ENCODE data around the gene KCNQ2. TPM values are rescaled to one million over a fixed set of nuclear protein-coding genes. Genes with fewer than 3 reads are reported as not detected.

Gene KCNQ2
- total and polyA plus RNA-seq, 10 donors, result 0.13 to 3.5 (median 0.45) TPM; not detected in 2

- TF ChIP-seq CTCF (IDR thresholded peaks at IDR 0.05 in 8 of 11, conservative IDR thresholded peaks at IDR 0.05 in 3 of 11), result no peak
- TF ChIP-seq POLR2AphosphoS5 (IDR thresholded peaks at IDR 0.05), result no peak
- no peak for TF ChIP-seq POLR2A (IDR thresholded peaks at IDR 0.05)
- Histone ChIP-seq H3K27ac (no peak overlapping the region), H3K4me3 (no peak overlapping the region), H3K9me3 (no peaks in the 10 kb centered on the region), H3K4me1 (peaks cover 5 to 42% (median 30%) of the 10 kb centered on the region in 6 donors), H3K27me3 (replicated peaks in 1 of 7) (peaks cover 0 to 78% (median 38%) of the 10 kb centered on the region in 7 donors), H3K36me3 (no peaks in the 10 kb centered on the region)
- no peak for DNase-seq
- intact Hi-C loops (cut with DNase I; ENCODE audit: low total_unique reads), result no loop called here
- WGBS, 5 donors, result 62 to 73% (median 65%) methylated on average over 8 to 20 of the region's 20 CpGs
Measured at GRCh38 chr20:63497138-63497945, 24.9 kb upstream of the KCNQ2 start.

- TF ChIP-seq POLR2A (IDR thresholded peaks at IDR 0.05), result no peak
- no peak for TF ChIP-seq POLR2AphosphoS5 (IDR thresholded peaks at IDR 0.05)
- no peak for TF ChIP-seq CTCF (IDR thresholded peaks at IDR 0.05 in 8 of 11, conservative IDR thresholded peaks at IDR 0.05 in 3 of 11)
- H3K36me3 ChIP-seq, result no peaks in the 10 kb centered on the region
- no peak for DNase-seq
- H3K4me3 ChIP-seq, result peak overlapping the region in 6 of 8 donors; percentile 10 to 60 (median 24)
- 60 to 84% (median 66%) methylated on average over 7 to 16 of the region's 16 CpGs for WGBS, 5 donors
- H3K9me3 ChIP-seq, result no peaks in the 10 kb centered on the region
- H3K4me1 ChIP-seq, result peaks cover 5 to 42% (median 30%) of the 10 kb centered on the region in 6 donors
- H3K27ac ChIP-seq, result no peak overlapping the region
- peaks cover 0 to 71% (median 38%) of the 10 kb centered on the region in 7 donors for H3K27me3 ChIP-seq (replicated peaks in 1 of 7)
- intact Hi-C loops (cut with DNase I; ENCODE audit: low total_unique reads), result no loop called here
Measured at GRCh38 chr20:63496596-63497120, 24.2 kb upstream of the KCNQ2 start.

GRCh38 chr20:63495741-63496595, 23.5 kb upstream of the KCNQ2 start:
- H3K27me3 ChIP-seq (replicated peaks in 1 of 7), result peaks cover 0 to 72% (median 40%) of the 10 kb centered on the region in 7 donors
- no peaks in the 10 kb centered on the region for H3K9me3 ChIP-seq
- H3K36me3 ChIP-seq, result no peaks in the 10 kb centered on the region
- TF ChIP-seq POLR2AphosphoS5 (IDR thresholded peaks at IDR 0.05), result peak in 2 of 3 donors; percentile 43 to 60
- no peak for TF ChIP-seq POLR2A (IDR thresholded peaks at IDR 0.05)
- TF ChIP-seq CTCF (IDR thresholded peaks at IDR 0.05 in 8 of 11, conservative IDR thresholded peaks at IDR 0.05 in 3 of 11), result peak; percentile 64 to 98 (median 94)
- DNase-seq, result peak; percentile 94
- intact Hi-C loops (cut with DNase I; ENCODE audit: low total_unique reads), result no loop called here
- peak overlapping the region in 6 of 8 donors; percentile 10 to 60 (median 24) for H3K4me3 ChIP-seq
- 20 to 41% (median 25%) methylated on average over 24 to 48 of the region's 48 CpGs for whole genome bisulfite sequencing, 5 donors
- H3K27ac ChIP-seq, result no peak overlapping the region
- peaks cover 5 to 42% (median 30%) of the 10 kb centered on the region in 6 donors for H3K4me1 ChIP-seq

All from spleen (tissue), 11 donors.